GM12892 (cell line): Measurements from ENCODE around the gene PLK2.

ENCODE experiments used
- DNase-seq: peaks from one replicate; pipeline ENCODE4 v3.0.0; 2011; ENCODE audit not compliant: insufficient read length
- FAIRE-seq: peaks from 2 replicates; lab custom pipeline; 2011; peaks lifted over from hg19 to GRCh38; lab: Jason Lieb, UNC
- POLR2A ChIP-seq: IDR thresholded peaks from 2 replicates; pipeline ENCODE4 v1.6.1; 2011; ENCODE audit warnings: low read depth, low read length, control low read depth
- POLR2AphosphoS5 ChIP-seq: IDR thresholded peaks from 2 replicates; pipeline ENCODE4 v1.6.1; 2011; ENCODE audit warnings: low read depth, low read length, control low read depth
- TAF1 ChIP-seq: IDR thresholded peaks from 2 replicates; pipeline ENCODE4 v1.6.1; 2011; ENCODE audit warnings: low read depth, mild to moderate bottlenecking, control low read depth, low read length, borderline replicate concordance

PLK2 gene

DNA sequence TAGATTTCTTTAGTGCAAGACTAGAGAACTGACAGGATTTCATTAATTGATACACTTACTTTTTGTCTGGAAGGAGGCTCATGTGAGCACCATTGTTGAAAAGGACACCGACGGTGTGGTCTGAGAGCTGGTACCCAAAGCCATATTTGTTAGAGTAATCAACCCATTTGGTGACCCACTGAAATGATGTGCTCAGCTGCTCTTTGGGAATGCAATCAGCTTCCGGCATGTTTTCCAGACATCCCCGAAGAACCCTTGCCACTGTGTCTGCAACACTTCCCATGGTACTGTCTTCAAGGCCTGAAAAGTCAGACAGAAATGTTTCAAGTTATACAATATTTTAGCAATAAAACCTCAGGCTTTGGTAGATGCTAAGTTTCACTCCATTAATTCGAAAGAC, 4.4 kb downstream of the PLK2 start:
- no peak for TF ChIP-seq POLR2AphosphoS5
- TF ChIP-seq TAF1, result no peak
- TF ChIP-seq POLR2A, result no peak
- FAIRE-seq (no peak), DNase-seq (no peak)

DNA sequence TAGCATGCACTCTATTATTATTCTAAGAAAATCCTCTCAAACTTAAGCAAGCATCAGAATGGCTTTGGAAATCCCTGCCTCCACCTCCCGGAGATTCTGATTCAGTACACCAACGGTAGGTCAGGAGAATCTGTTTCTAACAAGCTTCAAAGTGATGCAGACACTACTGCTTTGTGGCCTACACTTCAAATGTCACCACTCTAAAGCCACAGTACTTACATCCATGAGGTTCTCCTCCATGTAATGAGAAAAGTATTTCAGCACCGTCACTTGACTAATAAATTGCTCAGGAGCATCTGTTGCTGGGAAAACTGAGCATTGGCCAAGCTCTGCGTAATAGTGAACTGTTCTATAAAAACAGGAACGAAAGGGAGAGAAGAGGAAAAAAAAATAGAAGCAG, 4.8 kb downstream of the PLK2 start:
- TF ChIP-seq POLR2AphosphoS5 (no peak), TAF1 (no peak), POLR2A (no peak)

DNA sequence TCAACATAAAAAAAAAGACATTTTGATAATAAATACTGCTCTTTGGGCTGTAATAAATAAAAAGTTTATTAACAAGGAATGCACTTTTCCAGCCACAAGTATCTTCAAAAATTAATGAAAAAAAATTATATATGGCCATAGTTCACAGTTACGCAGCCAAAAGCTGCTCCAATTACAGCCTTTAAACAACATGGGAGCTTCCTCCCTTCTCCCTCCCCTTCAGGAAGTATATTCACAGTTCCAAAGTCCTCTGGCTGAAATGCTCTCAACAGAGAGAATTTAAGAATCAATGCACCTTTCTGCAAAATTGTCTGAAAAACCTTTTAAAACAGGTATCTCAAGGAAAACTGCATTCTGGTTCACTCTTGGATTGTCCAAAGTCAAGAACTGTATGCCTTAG, 5.9 kb downstream of the PLK2 start:
- TF ChIP-seq POLR2AphosphoS5 (no peak), POLR2A (no peak), TAF1 (no peak)
- FAIRE-seq (no peak), DNase-seq (no peak)

More for the DNA sequence above, 4.8 kb downstream of the PLK2 start:
- DNase-seq (no peak), FAIRE-seq (no peak)

DNA sequence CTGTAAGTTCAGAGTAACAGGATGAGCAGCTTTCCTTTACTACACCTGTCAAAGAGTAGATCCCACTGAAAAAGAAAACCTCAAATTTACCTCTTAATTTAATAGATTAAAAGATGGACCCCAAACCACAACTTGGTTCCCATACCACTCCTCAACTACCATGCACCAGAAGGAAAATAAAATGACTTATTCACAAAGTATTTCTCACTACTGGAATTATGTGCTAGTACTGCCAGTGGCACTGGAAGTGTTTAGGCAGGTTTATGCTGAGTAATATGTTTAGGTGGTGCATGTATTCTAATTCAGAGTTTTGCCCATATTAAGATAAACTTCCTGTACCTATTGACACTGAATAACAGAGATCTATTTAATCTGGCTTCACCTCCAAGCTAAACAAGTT, 6.6 kb downstream of the PLK2 start:
- TF ChIP-seq TAF1, result no peak
- no peak for TF ChIP-seq POLR2A
- TF ChIP-seq POLR2AphosphoS5, result no peak
- no peak for DNase-seq
- FAIRE-seq, result no peak

DNA sequence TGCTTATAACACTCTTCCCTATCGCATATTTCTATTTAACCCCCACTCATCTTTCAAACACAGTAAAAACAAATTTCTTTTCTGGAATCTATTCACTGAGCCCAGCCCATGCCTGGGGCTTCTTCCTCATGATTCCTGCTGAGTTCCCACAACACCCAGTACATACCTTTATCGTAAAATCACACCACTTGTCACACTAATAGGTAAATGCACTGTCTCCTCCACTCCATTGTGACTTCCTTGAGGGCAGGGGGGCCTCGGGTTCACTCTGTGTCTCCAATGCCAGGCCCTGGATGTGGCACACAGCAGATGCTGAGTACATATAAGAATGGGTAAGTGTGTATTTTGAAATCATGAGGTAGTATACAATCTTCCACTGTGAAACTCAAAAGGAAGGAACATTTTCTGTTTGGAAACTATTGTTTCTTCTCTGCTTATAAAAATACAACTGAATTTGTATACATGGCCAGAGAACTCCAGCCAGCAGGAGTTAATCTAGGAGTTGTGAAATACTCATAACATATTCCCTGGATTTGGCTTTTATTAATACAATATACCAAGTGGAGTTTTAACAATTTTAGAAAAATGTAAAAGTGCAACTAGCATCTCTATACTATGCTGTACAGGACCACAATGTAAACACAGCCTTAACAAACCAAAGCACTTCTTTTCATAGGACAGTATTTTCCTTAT, 7.2 kb downstream of the PLK2 start:
- TF ChIP-seq POLR2AphosphoS5 (no peak), TAF1 (no peak), POLR2A (no peak)
- no peak for FAIRE-seq
- DNase-seq, result no peak

DNA sequence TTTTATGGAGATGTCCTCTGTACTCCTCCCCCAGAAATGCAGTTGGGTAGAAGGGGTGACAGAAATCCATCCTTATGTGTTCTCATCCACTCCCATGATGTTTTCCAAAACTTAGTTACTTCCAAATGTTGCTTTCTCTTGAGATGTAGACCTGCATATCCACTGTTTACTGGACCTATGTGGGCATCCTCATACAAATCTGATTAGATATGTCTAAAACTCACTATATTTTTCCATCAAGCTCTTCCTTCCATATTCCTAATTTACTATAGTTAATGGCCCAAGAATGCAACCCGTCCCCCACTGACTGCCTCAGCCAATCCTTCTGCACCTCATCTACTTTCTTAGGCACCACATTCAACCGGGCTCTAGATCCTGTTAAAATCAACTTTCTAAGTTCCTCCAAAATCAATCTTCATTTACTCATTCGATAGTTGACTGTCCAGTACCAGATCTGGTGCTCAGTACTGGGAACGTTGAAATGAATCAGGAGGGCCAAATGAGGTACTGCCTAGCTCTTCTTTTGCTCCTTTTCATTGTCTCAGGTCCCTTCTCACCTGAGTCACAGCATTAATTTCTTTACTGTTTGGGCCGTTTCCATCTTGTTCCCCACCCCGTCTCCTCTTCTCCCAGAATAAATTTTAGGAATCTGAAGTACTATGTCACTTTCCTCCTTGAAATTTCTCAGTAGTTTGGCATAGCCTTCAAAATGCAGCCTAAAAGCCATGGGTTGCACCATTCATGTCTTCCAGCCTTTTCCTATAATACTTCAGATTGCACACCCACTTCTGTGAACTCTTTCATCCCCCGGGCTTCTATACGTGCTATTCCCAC, 7.9 kb downstream of the PLK2 start:
- FAIRE-seq (no peak), DNase-seq (no peak)
- no peak for TF ChIP-seq TAF1
- no peak for TF ChIP-seq POLR2A
- TF ChIP-seq POLR2AphosphoS5, result no peak

DNA sequence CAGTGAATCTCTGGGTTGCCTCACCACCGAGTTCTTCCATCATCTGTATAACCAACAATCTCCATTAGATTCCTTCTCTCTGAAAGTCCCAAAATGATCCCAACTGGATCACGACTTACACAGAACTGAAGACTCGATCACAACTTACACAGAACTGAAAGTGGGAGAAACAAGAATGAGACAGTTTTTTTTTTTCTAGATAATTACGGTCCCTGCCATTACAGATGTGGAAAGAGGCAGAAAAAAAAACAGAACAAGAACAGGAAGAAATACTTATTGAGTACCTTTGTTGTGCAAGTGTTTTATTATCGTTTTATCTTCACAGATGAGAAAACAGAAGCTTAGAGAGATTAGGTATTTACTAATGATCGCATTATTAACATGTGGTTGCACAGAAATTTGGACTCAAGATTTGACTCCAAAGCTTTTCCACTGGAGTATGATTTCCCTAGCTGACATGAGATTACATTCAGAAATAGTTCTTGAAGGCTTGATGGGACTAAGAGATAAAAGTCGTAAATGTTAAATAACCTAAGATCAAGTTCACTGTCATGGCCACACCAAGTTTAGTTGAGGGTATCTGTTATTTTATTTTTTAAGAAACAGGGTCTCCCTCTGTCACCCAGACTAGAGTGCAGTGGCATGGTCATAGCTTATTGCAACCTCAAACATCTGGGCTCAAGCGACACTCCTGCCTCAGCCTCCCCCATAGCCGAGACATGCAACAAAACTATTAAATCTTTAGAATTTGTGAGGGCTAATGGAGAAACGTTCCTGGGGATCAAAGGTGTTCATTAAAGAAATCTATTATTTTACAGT, 8.9 kb downstream of the PLK2 start:
- no peak for DNase-seq
- no peak for FAIRE-seq
- TF ChIP-seq POLR2A (no peak), POLR2AphosphoS5 (no peak), TAF1 (no peak)

DNA sequence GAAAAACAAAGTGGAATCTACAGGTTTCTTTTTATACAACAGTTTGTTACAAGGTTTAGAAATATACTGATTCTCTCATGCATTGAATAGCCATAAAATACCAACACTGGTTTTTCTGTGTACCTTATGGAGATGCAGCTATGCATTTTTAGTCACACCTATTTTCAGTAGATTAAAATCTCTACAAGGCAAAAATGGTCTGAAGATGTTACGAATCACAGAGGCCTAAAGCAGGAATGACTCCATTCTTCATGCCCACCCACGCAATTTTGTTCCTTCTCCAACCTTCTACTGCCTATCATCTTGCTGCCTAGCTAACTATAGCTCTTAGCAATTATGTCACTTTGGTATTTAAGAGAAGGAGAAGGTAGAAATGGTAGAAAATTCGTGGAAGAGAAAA, 9.9 kb downstream of the PLK2 start:
- DNase-seq (no peak), FAIRE-seq (no peak)
- no peak for TF ChIP-seq POLR2AphosphoS5
- no peak for TF ChIP-seq TAF1
- no peak for TF ChIP-seq POLR2A

DNA sequence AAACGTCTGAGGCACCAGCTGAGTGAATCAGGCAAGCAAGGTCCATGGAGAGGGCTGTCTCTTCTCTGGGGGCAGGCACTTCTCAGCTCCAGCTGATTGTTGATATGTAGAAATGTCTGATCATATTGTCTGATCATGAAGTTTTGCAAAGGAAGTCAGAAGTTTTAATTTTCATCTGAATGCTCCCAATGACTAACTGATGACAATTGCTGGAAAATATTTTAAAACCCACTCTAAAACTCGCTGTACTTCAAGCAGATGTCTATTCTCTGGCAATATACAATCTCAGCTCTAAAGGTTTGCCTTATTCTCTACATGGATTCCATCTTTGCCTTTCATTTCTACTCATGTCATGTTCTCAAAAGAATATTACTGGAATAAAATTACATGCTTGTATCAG, 12.7 kb downstream of the PLK2 start:
- no peak for TF ChIP-seq POLR2AphosphoS5
- no peak for TF ChIP-seq TAF1
- no peak for TF ChIP-seq POLR2A
- DNase-seq (no peak), FAIRE-seq (no peak)

DNA sequence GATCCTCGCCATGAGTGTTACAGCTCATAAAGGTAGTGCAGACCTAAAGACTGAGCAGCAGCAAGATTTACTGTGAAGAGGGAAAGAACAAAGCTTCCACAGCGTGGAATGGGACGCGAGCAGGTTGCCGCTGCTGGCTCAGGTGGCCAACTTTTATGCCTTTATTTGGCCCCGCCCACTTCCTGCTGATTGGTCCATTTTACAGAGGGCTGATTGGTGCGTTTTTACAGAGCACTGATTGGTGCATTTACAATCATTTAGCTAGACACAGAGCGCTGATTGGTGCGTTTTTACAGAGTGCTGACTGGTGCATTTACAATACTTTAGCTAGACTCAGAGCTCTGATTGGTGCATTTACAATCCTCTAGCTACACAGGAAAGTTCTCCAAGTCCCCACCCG, 13.9 kb downstream of the PLK2 start:
- DNase-seq (no peak), FAIRE-seq (no peak)
- no peak for TF ChIP-seq POLR2AphosphoS5
- TF ChIP-seq TAF1, result no peak
- no peak for TF ChIP-seq POLR2A

DNA sequence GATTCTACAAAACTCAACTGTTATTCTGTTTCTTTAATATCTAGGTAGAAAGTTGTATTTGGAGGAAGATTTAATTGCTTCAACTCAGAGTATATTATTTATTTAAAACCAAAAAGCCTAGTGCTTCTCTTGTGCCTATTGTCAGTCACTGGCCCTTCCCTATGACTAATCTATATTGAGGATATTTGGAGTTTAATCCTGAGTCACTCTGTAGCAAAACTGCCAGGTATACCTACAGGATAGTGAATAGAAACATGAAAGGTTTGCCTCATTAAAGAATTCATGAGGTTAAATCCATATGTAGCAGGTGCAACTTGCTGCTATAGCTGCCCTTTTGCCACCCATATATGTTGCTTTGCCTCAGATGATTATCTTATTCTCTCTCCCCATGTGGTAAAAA, 15.1 kb downstream of the PLK2 start:
- no peak for FAIRE-seq
- DNase-seq, result no peak
- no peak for TF ChIP-seq POLR2AphosphoS5
- no peak for TF ChIP-seq POLR2A
- no peak for TF ChIP-seq TAF1
